DMS153 treated with DMSO at 0.1 percent for 48 hours (cell line): Measurements from ENCODE around the gene BRMS1.

Source experiments
- DNase-seq: peaks from one replicate; lab custom pipeline; 2025; ENCODE audit not compliant: unreplicated experiment; lab: John Stamatoyannopoulos, UW

The BRMS1 gene

GRCh38 chr11:66287889-66288670, 56.8 kb downstream of the BRMS1 start:
- no peak for DNase-seq
